Panc1 (cell line): Measurements from ENCODE around the gene LPP. TPM values are rescaled to one million over a fixed set of nuclear protein-coding genes. Genes with fewer than 3 reads are reported as not detected.

Experiments
- ATAC-seq: fragments of 200-7000 bp; cut with Tn5 transposase; 2 replicates; pipeline ENCODE4 v1.9.1; 2020; ENCODE audit warnings: mild to moderate bottlenecking, moderate library complexity
- BruUV-seq: library from RNA; stranded (reverse); fragments of 400-500 nt; replicated peaks from 2 replicates; lab custom pipeline; 2021; lab: Mats Ljungman, UMichigan
- CTCF ChIA-PET: fragments of 300-600 bp; sonication (Branson Sonifier 250); formaldehyde crosslinking; loops from one replicate; lab custom pipeline; 2022; ENCODE audit warnings: antibody characterized with exemption; lab: Charles Lee
- POLR2A ChIA-PET: fragments of 300-600 bp; sonication (Branson Sonifier 250); formaldehyde crosslinking; loops from one replicate; lab custom pipeline; 2022; ENCODE audit warnings: antibody characterized with exemption; lab: Charles Lee
- DNase-seq: peaks from one replicate; pipeline ENCODE4 v3.0.0-alpha.2; 2010; ENCODE audit warnings: low read depth, low spot score
- H3K27ac ChIP-seq: 2 replicates; pipeline ENCODE4 v1.5.1; 2011; ENCODE audit warnings: mild to moderate bottlenecking, low read length, inconsistent platforms
- H3K27me3 ChIP-seq: fragments of 200-500 bp; sonication (Bioruptor generic); 2 replicates; pipeline ENCODE4 v1.6.0; 2014; ENCODE audit warnings: low read length, inconsistent platforms; ENCODE audit not compliant: control insufficient read depth, insufficient read depth
- H3K36me3 ChIP-seq: fragments of 200-500 bp; sonication (Bioruptor generic); 2 replicates; pipeline ENCODE4 v1.5.1; 2014; ENCODE audit warnings: inconsistent platforms, mild to moderate bottlenecking, low read length, moderate library complexity; ENCODE audit not compliant: control insufficient read depth, insufficient read depth
- H3K4me1 ChIP-seq: 2 replicates; pipeline ENCODE4 v1.5.1; 2011; ENCODE audit warnings: inconsistent platforms, mild to moderate bottlenecking, low read length, moderate library complexity; ENCODE audit not compliant: control insufficient read depth, insufficient read depth
- H3K4me3 ChIP-seq, 2 experiments: 2 replicates each; pipeline ENCODE4 v1.5.1; 2011 to 2012; ENCODE audit warnings: low read depth in 2 of 2, low read length in 2 of 2, mild to moderate bottlenecking in 2 of 2, inconsistent platforms in 1 of 2, moderate library complexity in 1 of 2
- H3K9me3 ChIP-seq: fragments of 200-500 bp; sonication (Bioruptor generic); 2 replicates; pipeline ENCODE4 v1.5.1; 2014; ENCODE audit warnings: low read depth, mild to moderate bottlenecking, inconsistent platforms, low read length, moderate library complexity; ENCODE audit not compliant: control insufficient read depth, insufficient read depth
- POLR2AphosphoS5 ChIP-seq: IDR thresholded peaks from 2 replicates; pipeline ENCODE4 v1.6.1; 2012; ENCODE audit warnings: mild to moderate bottlenecking, low read depth, low read length, moderate library complexity
- SIN3A ChIP-seq: IDR thresholded peaks from 2 replicates; pipeline ENCODE4 v1.6.1; 2012; ENCODE audit warnings: low read depth, mild to moderate bottlenecking, low read length, moderate library complexity, borderline replicate concordance; ENCODE audit not compliant: insufficient read depth
- TCF7L2 ChIP-seq: IDR thresholded peaks from 2 replicates; pipeline ENCODE4 v1.6.1; 2011; ENCODE audit warnings: mild to moderate bottlenecking, low read depth, low read length, inconsistent platforms
- in situ Hi-C: cut with HindIII; loops from 2 replicates; pipeline ENCODE4 v1.10.0; 2016; ENCODE audit warnings: low sequenced_read_pairs, low pct_unique_long_range_greater_than_20kb
- intact Hi-C: fragments of 100-400 bp; cut with micrococcal nuclease; formaldehyde crosslinking; loops from one replicate; pipeline ENCODE4 v1.10.0; 2022; ENCODE audit not compliant: unreplicated experiment
- total RNA-seq: library from RNA; stranded (reverse); gene quantifications from one replicate; pipeline ENCODE4 v1.2.1, GENCODE V29; 2021; ENCODE audit not compliant: unreplicated experiment
- TF ChIP-seq, protein P1 (sequence below), 2 experiments: IDR thresholded peaks; 2 replicates each; pipeline ENCODE4 v1.6.1; 2011 to 2012; ENCODE audit warnings: low read depth in 2 of 2, control low read depth in 1 of 2, low read length in 1 of 2, mild to moderate bottlenecking in 1 of 2, moderate library complexity in 1 of 2; ENCODE audit not compliant: insufficient read depth in 1 of 2
- TF ChIP-seq, protein P2 (sequence below): fragments of 450-650 bp; IDR thresholded peaks from 2 replicates; pipeline ENCODE4 v1.5.1; 2017; ENCODE audit warnings: mild to moderate bottlenecking

Gene LPP
- total RNA-seq, 1 experiment from 2014 or later: 90.0 TPM

DNA sequence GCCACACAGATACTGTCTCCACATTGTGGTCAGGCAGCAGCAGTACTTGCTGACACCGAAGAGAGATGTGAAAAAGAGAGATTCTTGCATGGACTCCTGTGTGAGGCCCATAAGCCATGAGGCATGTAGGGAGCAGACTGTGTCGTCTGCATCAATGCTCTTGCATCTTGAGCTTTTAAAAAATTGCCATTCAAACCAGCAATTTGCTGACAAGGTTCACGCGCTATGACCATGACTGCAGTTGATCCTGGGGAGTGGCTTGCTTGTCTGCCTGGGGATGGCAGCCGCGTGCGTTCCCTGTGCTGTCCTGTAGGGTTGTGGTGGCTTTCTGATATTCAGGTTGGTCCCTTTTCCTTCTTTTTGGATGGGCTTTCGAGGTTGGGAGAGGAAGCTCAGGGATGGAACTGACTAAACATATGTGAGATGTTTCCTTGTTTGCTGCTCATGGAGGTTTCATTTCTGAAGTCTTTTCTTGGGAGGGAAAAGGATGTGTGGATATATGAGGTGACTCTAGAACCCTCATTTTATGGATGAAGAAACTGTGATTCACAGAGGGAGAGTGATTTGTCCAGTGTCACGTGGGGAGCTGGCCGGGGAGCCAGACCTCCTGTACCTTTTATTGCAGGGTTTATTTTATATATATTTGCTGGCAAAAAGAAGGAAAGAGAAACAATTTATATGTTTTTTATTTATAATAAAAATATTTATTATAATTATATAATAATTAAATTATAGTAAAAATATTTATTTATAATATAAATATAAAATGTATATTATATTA, 48.6 kb downstream of the LPP start:
- Histone ChIP-seq H3K4me1 (peaks cover 7% of the 10 kb centered on the region; the same call in 1 of the 2 replicates), H3K27me3 (no peaks in the 10 kb centered on the region), H3K4me3 (no peak overlapping the region), H3K9me3 (no peaks in the 10 kb centered on the region), H3K27ac (no peak overlapping the region), H3K36me3 (no peaks in the 10 kb centered on the region)
- ATAC-seq (peak; percentile 67), DNase-seq (no peak)
- intact Hi-C loops (no loop called here), in situ Hi-C loops (no loop called here)
- ChIA-PET POLR2A (no interaction called here), CTCF (no interaction called here)
- no TSS peak for BruUV-seq
- no peak for TF ChIP-seq TCF7L2
- TF ChIP-seq, protein P1, sequence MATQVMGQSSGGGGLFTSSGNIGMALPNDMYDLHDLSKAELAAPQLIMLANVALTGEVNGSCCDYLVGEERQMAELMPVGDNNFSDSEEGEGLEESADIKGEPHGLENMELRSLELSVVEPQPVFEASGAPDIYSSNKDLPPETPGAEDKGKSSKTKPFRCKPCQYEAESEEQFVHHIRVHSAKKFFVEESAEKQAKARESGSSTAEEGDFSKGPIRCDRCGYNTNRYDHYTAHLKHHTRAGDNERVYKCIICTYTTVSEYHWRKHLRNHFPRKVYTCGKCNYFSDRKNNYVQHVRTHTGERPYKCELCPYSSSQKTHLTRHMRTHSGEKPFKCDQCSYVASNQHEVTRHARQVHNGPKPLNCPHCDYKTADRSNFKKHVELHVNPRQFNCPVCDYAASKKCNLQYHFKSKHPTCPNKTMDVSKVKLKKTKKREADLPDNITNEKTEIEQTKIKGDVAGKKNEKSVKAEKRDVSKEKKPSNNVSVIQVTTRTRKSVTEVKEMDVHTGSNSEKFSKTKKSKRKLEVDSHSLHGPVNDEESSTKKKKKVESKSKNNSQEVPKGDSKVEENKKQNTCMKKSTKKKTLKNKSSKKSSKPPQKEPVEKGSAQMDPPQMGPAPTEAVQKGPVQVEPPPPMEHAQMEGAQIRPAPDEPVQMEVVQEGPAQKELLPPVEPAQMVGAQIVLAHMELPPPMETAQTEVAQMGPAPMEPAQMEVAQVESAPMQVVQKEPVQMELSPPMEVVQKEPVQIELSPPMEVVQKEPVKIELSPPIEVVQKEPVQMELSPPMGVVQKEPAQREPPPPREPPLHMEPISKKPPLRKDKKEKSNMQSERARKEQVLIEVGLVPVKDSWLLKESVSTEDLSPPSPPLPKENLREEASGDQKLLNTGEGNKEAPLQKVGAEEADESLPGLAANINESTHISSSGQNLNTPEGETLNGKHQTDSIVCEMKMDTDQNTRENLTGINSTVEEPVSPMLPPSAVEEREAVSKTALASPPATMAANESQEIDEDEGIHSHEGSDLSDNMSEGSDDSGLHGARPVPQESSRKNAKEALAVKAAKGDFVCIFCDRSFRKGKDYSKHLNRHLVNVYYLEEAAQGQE (IDR thresholded peaks at IDR 0.05; ENCODE audit: insufficient read depth in 1 of 2, low read depth in 2 of 2, low read length in 1 of 2): no peak
- no peak for TF ChIP-seq SIN3A
- TF ChIP-seq, protein P2, sequence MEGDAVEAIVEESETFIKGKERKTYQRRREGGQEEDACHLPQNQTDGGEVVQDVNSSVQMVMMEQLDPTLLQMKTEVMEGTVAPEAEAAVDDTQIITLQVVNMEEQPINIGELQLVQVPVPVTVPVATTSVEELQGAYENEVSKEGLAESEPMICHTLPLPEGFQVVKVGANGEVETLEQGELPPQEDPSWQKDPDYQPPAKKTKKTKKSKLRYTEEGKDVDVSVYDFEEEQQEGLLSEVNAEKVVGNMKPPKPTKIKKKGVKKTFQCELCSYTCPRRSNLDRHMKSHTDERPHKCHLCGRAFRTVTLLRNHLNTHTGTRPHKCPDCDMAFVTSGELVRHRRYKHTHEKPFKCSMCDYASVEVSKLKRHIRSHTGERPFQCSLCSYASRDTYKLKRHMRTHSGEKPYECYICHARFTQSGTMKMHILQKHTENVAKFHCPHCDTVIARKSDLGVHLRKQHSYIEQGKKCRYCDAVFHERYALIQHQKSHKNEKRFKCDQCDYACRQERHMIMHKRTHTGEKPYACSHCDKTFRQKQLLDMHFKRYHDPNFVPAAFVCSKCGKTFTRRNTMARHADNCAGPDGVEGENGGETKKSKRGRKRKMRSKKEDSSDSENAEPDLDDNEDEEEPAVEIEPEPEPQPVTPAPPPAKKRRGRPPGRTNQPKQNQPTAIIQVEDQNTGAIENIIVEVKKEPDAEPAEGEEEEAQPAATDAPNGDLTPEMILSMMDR: peak; percentile 10; the same call in 1 of the 2 replicates
- no peak for TF ChIP-seq POLR2AphosphoS5

DNA sequence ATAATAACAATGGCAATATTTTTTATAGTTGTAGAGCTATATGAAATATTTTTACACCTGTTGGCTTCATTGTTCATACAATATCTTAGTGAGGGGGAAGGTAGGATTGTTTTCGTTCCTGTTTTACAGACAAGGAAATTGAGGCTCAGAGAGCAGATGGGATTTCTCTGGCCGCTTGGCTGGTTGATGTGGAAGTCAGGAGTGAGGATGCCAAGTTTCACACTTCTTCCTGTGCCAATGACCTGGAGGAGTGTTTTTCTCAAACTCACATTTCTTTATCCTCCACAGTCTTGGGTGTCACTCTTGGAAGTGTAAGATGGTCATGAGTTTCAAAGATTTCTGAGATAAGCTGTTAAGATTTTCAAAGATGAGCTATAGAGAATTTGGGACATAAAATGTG, 50.6 kb downstream of the LPP start:
- ChIA-PET CTCF (no interaction called here), POLR2A (no interaction called here)
- Histone ChIP-seq H3K27ac (no peak overlapping the region), H3K4me3 (no peak overlapping the region), H3K27me3 (no peaks in the 10 kb centered on the region), H3K36me3 (no peaks in the 10 kb centered on the region), H3K9me3 (no peaks in the 10 kb centered on the region), H3K4me1 (peaks cover 4% of the 10 kb centered on the region; the same call in 1 of the 2 replicates)
- no peak for ATAC-seq
- DNase-seq: no peak
- intact Hi-C loops: no loop called here
- TF ChIP-seq SIN3A (no peak), POLR2AphosphoS5 (no peak), TCF7L2 (no peak)
- TF ChIP-seq, protein P2: no peak
- TF ChIP-seq, protein P1 (IDR thresholded peaks at IDR 0.05; ENCODE audit: insufficient read depth in 1 of 2, low read depth in 2 of 2, low read length in 1 of 2): no peak
- in situ Hi-C loops: no loop called here
- no TSS peak for BruUV-seq
